SH-SY5Y (cell line): ENCODE data around the gene NUDT3.

Source experiments
- GATA2 ChIP-seq: IDR thresholded peaks from 2 replicates; pipeline ENCODE4 v1.6.1; 2011; ENCODE audit warnings: mild to moderate bottlenecking, low read depth, low read length
- GATA3 ChIP-seq: IDR thresholded peaks from 2 replicates; pipeline ENCODE4 v1.6.1; 2011; ENCODE audit warnings: low read depth, mild to moderate bottlenecking, low read length, moderate library complexity

- TF ChIP-seq GATA2 (no peak), GATA3 (no peak)
These were observed 73.7 kb downstream of the NUDT3 start for GRCh38 chr6:34318499-34319470.
